Measurements from ENCODE around the gene MXD3.
"Not testable (repeated sequence)": the region's sequence is repeated elsewhere in the genome, so short reads cannot be mapped to it uniquely, and the experiment has no call there.

Gene MXD3

DNA sequence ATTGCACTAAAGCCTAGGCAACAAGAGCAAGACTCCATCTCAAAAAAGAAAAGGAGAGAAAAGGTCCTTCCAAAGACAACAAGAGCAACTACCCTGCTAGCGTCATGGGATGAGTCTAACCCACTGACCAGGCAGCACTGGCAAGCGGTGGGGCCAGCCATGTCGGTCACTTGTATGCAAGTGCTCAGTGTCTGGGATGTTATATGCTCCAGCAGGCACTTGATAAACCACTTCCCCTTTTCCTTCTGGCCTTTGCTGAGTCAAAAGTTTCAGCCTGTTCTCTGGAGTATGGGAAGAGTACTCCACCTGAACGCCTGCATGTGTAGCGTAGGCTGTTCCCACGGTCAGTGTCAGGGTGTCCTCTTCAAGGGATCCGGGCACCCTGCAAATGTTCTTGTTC, 9.2 kb upstream of the MXD3 start:
- no peak for DNase-seq (ENCODE audit: low read depth in 2 of 2)

DNA sequence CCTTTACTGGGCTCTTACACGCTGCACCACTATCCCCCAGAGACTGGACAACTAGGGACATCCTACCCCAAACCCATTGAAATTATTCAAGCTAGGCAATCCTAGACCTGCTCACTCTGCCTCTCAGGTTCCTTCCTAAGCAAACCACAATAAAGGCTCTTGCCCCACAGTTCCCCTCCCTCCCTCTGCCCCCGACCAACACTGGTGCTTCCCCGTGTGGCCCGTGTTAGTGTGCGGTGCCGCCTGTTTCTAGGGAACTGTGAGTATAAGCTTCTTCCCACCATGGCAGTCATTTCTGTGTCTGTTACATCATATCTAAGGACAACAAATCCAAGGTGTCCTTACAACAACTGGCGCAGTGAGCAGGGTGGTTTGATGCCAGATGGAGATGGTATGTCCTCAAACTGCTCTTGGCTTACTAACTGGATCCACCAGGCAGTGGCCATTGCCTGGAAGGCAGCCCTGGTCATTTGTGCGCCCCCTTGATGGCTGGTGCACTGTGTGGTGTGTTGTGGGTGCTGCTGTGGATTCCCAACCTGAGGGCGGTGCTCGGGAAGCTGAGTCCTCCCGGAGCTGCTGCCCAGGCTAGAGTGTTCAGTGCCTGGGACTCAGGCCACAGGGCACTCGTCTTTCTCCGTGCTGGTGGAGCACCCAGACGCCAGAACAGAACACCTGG, 8.4 kb upstream of the MXD3 start:
- no peak for DNase-seq (ENCODE audit: low read depth in 2 of 2)

GRCh38 chr5:177317959-177318377, 6.3 kb upstream of the MXD3 start:
- DNase-seq (ENCODE audit: low read depth in 2 of 2) = peak; percentile 21 to 31

- no peak for DNase-seq (ENCODE audit: low read depth in 2 of 2)
Measured at GRCh38 chr5:177316005-177316404, 4.3 kb upstream of the MXD3 start.

GRCh38 chr5:177315411-177315810, 3.7 kb upstream of the MXD3 start:
- DNase-seq (ENCODE audit: low read depth in 2 of 2) = no peak

GRCh38 chr5:177314376-177315342, 3.0 kb upstream of the MXD3 start:
- DNase-seq (ENCODE audit: low read depth in 2 of 2) = no peak

GRCh38 chr5:177313561-177314259, 2.0 kb upstream of the MXD3 start:
- DNase-seq (ENCODE audit: low read depth in 2 of 2) = no peak

DNA sequence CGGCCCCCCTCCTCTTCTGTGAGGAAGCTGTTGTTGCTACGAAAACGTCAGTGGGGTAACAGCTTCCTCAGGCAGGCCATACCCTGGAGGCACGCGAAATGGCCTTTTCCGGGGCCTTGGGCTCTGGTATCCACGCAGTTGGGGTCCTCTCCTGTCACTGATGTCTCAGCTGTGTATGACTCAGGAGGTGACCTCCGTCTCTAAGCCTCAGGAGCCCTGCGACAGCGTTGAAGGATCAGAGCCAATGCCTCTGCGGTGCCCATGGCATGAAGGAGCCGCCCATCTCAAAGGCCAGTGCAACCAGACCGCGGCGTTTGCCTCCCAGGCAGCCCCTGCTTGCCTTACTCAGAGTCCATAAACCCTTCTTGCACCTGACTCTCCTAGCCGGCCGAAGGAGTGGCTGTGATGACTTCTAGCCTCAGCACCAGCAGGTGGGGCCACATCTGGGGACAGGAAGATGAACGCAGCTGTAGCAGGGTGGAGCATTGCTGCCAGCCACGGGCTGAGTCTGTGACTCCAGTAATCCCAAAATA, 1.0 kb upstream of the MXD3 start:
- DNase-seq (ENCODE audit: low read depth in 2 of 2) = no peak

- no peak for DNase-seq (ENCODE audit: low read depth in 2 of 2)
Measured at GRCh38 chr5:177311392-177311722, 341 bp downstream of the MXD3 start.

DNA sequence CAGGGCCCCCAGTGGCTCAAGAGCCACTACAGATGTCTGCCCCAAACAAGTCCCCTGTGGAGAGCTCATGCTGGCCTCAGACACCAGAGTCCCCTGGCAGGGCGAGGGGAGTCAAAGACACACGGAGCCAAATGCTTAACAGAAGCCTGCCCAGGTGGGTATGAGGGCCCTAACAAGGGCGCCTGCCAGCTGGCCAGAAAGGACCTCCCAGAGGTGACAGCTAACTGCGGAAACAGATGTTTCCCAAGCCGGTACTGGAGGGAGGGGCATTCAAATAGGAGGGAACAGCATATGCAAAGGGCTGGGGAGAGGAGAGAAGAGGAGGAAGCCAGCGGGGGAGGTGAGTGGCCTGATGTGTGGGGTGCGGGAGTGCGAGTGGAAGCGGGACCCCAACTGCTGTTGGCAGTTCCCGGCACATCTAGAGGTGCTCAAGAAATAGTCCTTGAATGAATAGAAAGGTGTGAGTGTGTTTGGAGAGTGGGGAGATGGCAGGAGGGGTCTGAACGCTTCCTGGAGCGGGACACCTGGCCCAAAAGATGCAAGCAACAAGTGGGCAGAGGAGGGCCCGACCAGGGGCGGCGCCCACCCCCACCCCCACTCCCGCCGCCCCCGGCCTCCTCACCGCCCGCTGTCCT, 824 bp downstream of the MXD3 start:
- no peak for DNase-seq (ENCODE audit: low read depth in 2 of 2)

- no peak for DNase-seq (ENCODE audit: low read depth in 2 of 2)
Measured at GRCh38 chr5:177310332-177310731, 1.4 kb downstream of the MXD3 start.

- DNase-seq (ENCODE audit: low read depth in 2 of 2) = no peak
Measured at GRCh38 chr5:177309351-177310191, 2.1 kb downstream of the MXD3 start.

- no peak for DNase-seq (ENCODE audit: low read depth in 2 of 2)
Measured at GRCh38 chr5:177308740-177309139, 3.0 kb downstream of the MXD3 start.

DNA sequence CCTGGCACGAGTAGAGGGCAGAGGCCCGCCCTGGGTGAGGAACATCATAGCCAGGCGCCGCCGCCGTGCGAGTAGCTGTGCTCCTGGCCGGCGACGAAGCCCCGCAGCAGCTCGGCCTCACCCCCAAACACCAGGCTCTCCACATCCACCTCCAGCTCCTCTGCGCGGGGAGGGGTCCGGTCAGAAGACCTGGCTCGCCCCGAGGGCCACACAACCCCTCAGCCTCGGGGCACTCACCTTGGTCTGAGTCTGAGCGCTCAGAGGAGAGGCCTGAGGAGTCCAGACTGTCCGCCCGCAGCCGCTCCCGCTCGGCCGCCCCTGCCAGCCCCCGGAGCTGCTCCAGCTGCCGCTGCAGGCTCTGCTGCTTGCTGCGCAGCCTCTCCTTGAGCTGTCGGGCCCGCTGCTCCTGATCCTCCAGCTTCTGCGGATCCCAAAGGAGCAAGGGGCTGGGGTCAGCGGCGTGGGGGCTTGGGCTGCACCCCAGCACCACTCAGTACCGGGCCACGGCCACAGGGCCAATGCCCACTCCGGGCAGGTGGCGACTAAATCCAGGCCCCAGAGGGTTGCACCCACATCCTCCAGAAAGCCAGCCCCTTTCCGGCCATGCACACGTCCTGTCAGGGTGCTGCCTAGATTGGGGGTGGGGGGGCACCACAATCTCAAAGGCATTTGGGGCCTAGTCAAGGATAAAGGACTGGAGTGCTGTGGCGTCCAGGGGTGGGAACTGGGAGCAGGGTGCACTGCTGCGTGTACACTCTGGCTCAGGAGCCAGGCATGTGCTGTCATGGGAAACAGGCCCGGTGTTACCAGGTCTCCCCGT, 3.9 kb downstream of the MXD3 start:
- no peak for DNase-seq (ENCODE audit: low read depth in 2 of 2)

DNA sequence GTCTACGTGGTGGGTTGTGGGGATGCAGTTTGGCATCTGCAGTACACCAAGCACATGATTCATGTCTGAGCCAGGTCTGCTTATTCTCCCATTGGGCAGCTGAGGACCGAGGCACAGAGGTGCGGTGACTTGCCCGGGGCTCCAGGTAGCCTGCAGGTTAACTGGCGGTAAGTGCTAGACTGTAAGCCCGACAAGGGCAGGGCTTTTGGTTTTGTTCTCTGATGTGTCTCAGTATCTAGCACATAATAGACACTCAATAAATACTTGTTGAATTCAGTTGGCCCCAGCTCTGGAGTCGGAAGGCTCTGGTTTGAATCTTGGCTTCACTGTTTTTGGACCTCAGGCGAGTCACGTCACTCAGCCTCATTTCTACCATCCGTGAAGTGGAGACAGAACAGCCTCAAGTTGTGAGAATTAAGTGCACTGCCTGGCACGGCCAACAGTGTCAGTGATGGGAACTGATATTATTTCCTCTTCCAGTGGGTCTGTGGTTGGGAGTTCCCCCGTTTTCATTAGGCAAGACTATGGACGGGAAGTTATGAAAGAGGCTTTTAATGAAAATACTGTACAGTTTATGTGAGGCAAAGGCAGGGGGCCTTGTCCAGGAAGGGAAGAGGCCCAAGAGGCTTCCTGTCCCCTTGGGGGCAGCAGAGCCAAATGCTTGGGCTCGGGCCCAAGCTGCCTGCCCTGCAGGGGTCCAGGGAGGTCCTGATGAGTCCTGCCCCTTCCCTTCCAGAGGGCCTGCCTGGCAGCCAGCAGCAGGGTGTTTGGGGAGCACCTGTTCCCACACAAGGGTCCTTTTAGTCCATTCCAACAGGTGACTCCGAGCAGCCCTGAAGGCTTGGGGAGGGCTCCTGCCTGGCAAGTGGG, 4.8 kb downstream of the MXD3 start:
- DNase-seq (ENCODE audit: low read depth in 2 of 2) = no peak

DNA sequence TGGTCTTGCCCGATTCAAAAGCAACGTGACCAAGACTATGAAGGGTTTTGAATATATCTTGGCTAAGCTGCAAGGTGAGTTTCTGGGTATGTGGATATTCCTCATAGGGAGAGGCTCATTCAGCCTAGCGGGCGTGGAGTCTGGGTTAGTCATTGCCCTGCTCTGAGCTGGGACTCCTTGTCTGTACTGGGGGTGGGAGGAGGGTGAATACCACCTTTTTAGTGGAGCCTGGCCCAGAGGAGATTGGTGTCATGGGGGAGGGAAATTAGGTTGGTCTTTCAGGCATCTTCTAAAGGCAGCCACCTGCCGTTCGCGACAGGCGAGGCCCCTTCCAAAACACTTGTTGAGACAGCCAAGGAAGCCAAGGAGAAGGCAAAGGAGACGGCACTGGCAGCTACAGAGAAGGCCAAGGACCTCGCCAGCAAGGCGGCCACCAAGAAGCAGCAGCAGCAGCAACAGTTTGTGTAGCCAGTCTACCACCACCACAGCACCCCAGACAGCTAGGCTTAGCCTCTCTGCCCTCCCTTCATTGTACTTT, 5.5 kb downstream of the MXD3 start:
- not testable (repeated sequence) for DNase-seq (ENCODE audit: low read depth in 2 of 2)

- DNase-seq (ENCODE audit: low read depth in 2 of 2) = no peak
Measured at GRCh38 chr5:177304392-177305119, 7.1 kb downstream of the MXD3 start.

DNA sequence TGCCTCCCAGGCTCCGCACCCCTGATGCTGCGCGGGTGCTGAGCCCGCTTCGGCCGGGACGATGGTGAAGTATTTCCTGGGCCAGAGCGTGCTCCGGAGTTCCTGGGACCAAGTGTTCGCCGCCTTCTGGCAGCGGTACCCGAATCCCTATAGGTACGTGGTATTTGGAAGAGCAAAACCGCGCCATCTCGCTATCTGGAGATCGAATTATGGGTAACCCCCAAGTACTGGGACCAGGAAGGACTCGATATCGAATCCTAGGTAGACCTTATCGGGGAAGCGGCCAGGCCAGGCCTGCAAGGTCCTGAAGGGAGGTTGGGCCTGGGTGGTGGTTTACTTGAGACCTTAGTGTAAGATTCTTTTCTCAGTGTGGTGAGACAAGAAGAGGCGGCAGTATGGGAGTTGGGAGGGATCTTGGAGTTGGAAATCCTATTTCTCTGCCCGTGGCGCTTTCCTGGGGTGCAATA, 7.7 kb downstream of the MXD3 start:
- no peak for DNase-seq (ENCODE audit: low read depth in 2 of 2)

Data from fibroblast of skin of left biceps (primary cell).